ES-I3 (cell line): ENCODE measurements around the gene C1orf105.
"Not testable (repeated sequence)": the region's sequence is repeated elsewhere in the genome, so short reads cannot be mapped to it uniquely, and the experiment has no call there.

ENCODE experiments used
- H3K36me3 ChIP-seq: 2 replicates; pipeline ENCODE4 v1.6.1; 2013; ENCODE audit warnings: mild to moderate bottlenecking, low read length, control low read depth, moderate library complexity; ENCODE audit not compliant: insufficient read depth
- H3K4me1 ChIP-seq: 2 replicates; pipeline ENCODE4 v1.6.1; 2013; ENCODE audit warnings: mild to moderate bottlenecking, control low read depth, low read length; ENCODE audit not compliant: insufficient read depth
- H3K9ac ChIP-seq: 2 replicates; pipeline ENCODE4 v1.6.1; 2013; ENCODE audit warnings: low read depth, mild to moderate bottlenecking, low read length, moderate library complexity
- H3K9me3 ChIP-seq: 2 replicates; pipeline ENCODE4 v1.6.1; 2013; ENCODE audit warnings: mild to moderate bottlenecking, low read length, moderate library complexity; ENCODE audit not compliant: control insufficient read depth, insufficient read depth

The C1orf105 gene

GRCh38 chr1:172429331-172430127 is 9.0 kb downstream of the C1orf105 start:
- no peak overlapping the region for H3K9ac ChIP-seq
- H3K9me3 ChIP-seq = no peaks in the 10 kb centered on the region
- H3K36me3 ChIP-seq = no peaks in the 10 kb centered on the region
- peaks cover 17% of the 10 kb centered on the region; the same call in 1 of the 2 replicates for H3K4me1 ChIP-seq

GRCh38 chr1:172430128-172430454 is 9.6 kb downstream of the C1orf105 start:
- Histone ChIP-seq H3K36me3 (no peaks in the 10 kb centered on the region), H3K4me1 (peaks cover 17% of the 10 kb centered on the region; the same call in 1 of the 2 replicates), H3K9me3 (no peaks in the 10 kb centered on the region), H3K9ac (no peak overlapping the region)

- Histone ChIP-seq H3K9me3 (no peaks in the 10 kb centered on the region), H3K4me1 (peaks cover 15% of the 10 kb centered on the region; the same call in 1 of the 2 replicates), H3K36me3 (no peaks in the 10 kb centered on the region), H3K9ac (no peak overlapping the region)
These were observed 10.7 kb downstream of the C1orf105 start for GRCh38 chr1:172431204-172431603.

GRCh38 chr1:172431721-172432192 is 11.3 kb downstream of the C1orf105 start:
- Histone ChIP-seq H3K9ac (no peak overlapping the region), H3K4me1 (peaks cover 14% of the 10 kb centered on the region; the same call in 1 of the 2 replicates), H3K9me3 (no peaks in the 10 kb centered on the region)

GRCh38 chr1:172437183-172437582 is 16.7 kb downstream of the C1orf105 start:
- H3K9me3 ChIP-seq, H3K9ac ChIP-seq, H3K36me3 ChIP-seq, H3K4me1 ChIP-seq: not testable (repeated sequence)

More at GRCh38 chr1:172431721-172432192, 11.3 kb downstream of the C1orf105 start:
- H3K36me3 ChIP-seq = no peaks in the 10 kb centered on the region

GRCh38 chr1:172442404-172442803 is 21.9 kb downstream of the C1orf105 start:
- Histone ChIP-seq H3K9ac (0 out of 2 replicates have a peak overlapping the region, but pooled peaks have one; percentile 87), H3K9me3 (no peaks in the 10 kb centered on the region; the same call in 1 of the 2 replicates), H3K36me3 (no peaks in the 10 kb centered on the region; the same call in 1 of the 2 replicates), H3K4me1 (peaks cover 3% of the 10 kb centered on the region; the same call in 1 of the 2 replicates)

- Histone ChIP-seq H3K9ac (peak overlapping the region; percentile 87), H3K36me3 (no peaks in the 10 kb centered on the region; the same call in 1 of the 2 replicates), H3K9me3 (no peaks in the 10 kb centered on the region), H3K4me1 (peaks cover 3% of the 10 kb centered on the region; the same call in 1 of the 2 replicates)
These were observed 22.5 kb downstream of the C1orf105 start for GRCh38 chr1:172442843-172443565.

GRCh38 chr1:172443666-172444453 is 23.4 kb downstream of the C1orf105 start, which contains the start of gene PIGC:
TSS of gene PIGC (minus strand) at chr1:172444069. CDS start at chr1:172442622, 1,447 bp downstream.
- Histone ChIP-seq H3K36me3 (no peaks in the 10 kb centered on the region; the same call in 1 of the 2 replicates), H3K9me3 (no peaks in the 10 kb centered on the region), H3K9ac (peak within 1 kb of the TSS; percentile 87), H3K4me1 (peaks cover 3% of the 10 kb centered on the region; the same call in 1 of the 2 replicates)

- no peaks in the 10 kb centered on the region; the same call in 1 of the 2 replicates for H3K36me3 ChIP-seq
- no peaks in the 10 kb centered on the region for H3K9me3 ChIP-seq
- no peak overlapping the region for H3K9ac ChIP-seq
- peaks cover 3% of the 10 kb centered on the region for H3K4me1 ChIP-seq
These were observed 26.1 kb downstream of the C1orf105 start for GRCh38 chr1:172446547-172446946.

- H3K9ac ChIP-seq = no peak overlapping the region
These were observed 27.2 kb downstream of the C1orf105 start for GRCh38 chr1:172447641-172448040.

GRCh38 chr1:172448995-172449584 is 28.6 kb downstream of the C1orf105 start:
- Histone ChIP-seq H3K4me1 (no peaks in the 10 kb centered on the region; the same call in 1 of the 2 replicates), H3K9me3 (no peaks in the 10 kb centered on the region), H3K9ac (no peak overlapping the region), H3K36me3 (no peaks in the 10 kb centered on the region)

More at GRCh38 chr1:172447641-172448040, 27.2 kb downstream of the C1orf105 start:
- peaks cover 3% of the 10 kb centered on the region for H3K4me1 ChIP-seq
- no peaks in the 10 kb centered on the region for H3K9me3 ChIP-seq
- no peaks in the 10 kb centered on the region for H3K36me3 ChIP-seq

- no peaks in the 10 kb centered on the region for H3K9me3 ChIP-seq
- no peaks in the 10 kb centered on the region for H3K36me3 ChIP-seq
- no peaks in the 10 kb centered on the region; the same call in 1 of the 2 replicates for H3K4me1 ChIP-seq
- H3K9ac ChIP-seq = no peak overlapping the region
These were observed 29.4 kb downstream of the C1orf105 start for GRCh38 chr1:172449585-172450523.

GRCh38 chr1:172450524-172450885 is 30.0 kb downstream of the C1orf105 start:
- Histone ChIP-seq H3K4me1 (no peaks in the 10 kb centered on the region; the same call in 1 of the 2 replicates), H3K9me3 (no peaks in the 10 kb centered on the region), H3K9ac (no peak overlapping the region), H3K36me3 (no peaks in the 10 kb centered on the region)
